CD1c-positive myeloid dendritic cell (primary cell): ENCODE results near the gene SRGAP3.

Experiments used
- DNase-seq: peaks from one replicate; pipeline ENCODE4 v3.0.0-alpha.2; 2016; ENCODE audit errors: extremely low spot score

The SRGAP3 gene

DNA sequence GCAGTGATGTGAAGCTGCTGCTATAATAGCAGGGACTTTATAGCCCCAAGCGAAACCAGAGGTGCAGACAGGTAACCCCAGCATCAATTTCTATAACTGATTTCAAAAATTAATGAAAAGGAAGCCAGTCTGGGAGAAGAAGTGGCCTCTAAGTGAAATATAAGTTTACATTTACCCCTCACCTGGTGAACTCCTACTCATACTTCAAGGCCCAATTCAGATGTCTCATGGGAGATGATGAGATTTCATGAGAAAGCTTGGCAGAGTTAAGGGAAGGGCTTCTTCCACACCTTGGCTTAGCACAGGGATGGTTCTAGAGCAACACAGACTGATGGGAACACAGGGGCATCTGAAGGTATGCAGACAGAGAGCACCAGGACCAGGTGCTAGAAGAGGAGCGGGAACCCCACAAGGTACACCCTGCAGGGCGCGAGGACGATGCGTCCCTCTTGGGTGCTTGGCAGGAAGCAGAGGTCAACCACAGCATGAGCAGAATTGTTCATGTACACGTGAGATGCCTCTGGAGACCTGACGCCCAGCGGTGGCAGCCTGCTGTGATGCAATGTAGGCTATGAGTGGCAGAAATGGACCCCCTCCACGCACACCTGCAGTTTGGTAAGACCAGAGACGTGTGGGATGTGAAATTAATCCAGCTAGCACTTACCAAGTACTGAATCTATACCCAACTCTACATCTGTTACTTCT lies 102.9 kb downstream of the SRGAP3 start:
- no peak for DNase-seq

DNA sequence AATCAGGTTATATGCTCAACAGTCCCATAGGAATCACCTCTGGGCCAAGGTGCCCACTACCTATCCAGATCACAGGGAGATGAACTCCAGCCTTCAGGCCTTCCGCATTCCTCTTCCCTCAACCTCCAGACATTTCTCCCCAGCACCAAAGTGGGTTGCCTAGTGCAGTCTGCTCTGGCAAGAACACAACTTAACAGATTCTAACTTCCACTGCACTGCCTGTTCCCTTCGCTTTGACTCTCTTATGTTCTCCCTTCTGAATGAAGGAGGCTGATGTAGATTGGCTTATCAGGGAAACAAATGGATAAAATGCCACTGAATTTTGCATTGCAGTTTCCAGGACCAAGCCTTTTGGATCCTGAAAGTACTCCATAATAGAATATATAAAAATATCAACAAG lies 106.3 kb downstream of the SRGAP3 start:
- DNase-seq, result no peak

DNA sequence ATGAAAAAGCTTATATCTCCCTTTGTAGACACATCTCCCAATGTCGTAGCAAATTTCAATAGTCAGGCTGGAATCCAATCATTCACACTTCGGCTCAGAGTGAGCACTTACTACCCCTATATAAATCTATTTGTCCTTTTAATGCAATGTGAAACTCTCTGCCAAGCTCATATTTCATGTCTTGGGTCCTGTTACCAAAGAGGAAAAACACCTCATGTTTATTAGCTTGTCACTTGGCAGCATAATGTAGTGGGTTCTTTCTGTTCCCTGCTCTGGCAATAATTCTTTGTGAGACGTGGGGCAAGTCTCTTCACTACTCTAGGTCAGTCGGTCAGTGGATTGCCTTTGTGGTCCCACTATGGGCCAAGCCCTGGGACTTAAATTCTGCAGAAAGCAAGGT lies 107.1 kb downstream of the SRGAP3 start:
- DNase-seq, result no peak

GRCh38 chr3:9141928-9142289 lies 107.5 kb downstream of the SRGAP3 start:
- DNase-seq, result no peak

GRCh38 chr3:9139366-9139765 lies 110.1 kb downstream of the SRGAP3 start:
- no peak for DNase-seq

DNA sequence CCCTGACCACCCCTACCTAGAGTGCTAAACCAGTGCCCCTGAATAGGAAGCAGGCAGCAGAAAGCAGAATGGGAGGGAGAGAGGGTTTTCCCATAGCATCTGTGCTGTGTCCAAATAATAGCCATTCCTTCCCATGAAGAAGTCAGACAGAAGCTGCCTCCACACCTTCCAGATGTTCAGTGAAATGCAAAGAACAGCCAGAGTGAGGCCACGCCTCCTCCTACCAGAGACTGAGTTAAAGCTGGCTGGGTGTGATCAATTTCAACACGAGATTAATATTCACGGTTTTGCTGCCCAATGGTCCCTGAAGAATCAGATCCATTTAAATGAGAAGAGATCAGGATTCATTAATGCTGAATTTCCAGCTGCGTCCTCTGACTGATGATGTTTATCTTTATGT lies 111.8 kb downstream of the SRGAP3 start:
- DNase-seq, result no peak

DNA sequence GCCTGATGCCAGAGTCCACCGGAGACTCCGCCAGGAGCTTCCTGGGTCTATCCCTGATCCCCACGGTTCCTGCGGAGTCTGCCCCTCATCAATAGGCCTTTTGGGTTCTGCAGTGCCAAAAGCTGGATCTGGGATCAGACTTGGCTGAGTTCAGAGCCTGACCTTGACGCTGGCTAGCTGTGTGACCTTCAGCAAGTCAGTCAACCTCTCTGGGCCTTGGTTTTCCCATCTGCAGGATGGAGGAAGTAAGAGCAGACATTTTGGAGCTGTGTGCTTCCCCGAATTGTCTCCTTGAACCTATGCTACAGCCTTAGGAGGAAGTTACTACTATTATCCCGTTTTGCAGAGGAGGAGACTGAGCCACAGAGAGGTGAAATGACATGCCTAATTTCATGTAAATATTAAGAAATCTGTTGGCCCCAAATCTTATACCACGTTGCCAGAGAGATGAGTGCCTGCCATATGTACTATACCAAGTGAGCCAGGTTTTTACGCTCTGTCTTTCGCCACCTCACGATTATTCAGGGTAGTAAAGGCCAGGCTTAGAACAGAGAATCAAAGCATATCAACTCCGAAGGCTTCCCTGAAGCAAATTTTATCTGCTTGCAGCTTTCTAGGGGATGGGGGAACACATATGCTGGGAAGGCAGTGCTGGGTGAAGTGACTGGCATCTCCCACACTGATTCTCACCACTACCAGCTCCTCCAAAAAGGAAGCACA lies 112.5 kb downstream of the SRGAP3 start:
- no peak for DNase-seq

GRCh38 chr3:9135930-9136525 lies 113.4 kb downstream of the SRGAP3 start:
- DNase-seq, result peak; percentile 10

DNA sequence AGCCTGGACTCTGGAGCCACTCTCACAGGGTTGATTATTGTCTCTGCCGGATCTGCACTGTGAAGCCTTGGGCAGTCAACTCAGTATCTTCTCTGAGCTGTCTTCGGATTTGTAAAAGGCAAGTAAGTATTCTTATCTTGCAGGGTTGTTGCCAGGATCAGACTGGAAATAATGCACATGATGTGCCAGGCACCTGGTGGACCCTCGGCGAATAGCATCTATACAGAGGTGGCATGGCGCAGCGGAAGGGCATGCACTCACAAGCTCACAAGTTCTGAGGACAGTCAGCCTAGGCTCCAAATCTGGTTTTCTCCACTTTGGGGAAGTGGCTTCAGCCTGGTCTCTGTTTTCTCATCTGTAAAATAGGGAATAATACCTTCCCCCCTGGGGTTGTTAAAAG lies 113.9 kb downstream of the SRGAP3 start:
- no peak for DNase-seq

GRCh38 chr3:9133656-9134055 lies 115.8 kb downstream of the SRGAP3 start:
- DNase-seq, result no peak

GRCh38 chr3:9130345-9131305 lies 118.8 kb downstream of the SRGAP3 start:
- DNase-seq, result no peak

- no peak for DNase-seq
These were observed 120.1 kb downstream of the SRGAP3 start for GRCh38 chr3:9129365-9129764.

- no peak for DNase-seq
These were observed 124.0 kb downstream of the SRGAP3 start for GRCh38 chr3:9125278-9125951.

DNA sequence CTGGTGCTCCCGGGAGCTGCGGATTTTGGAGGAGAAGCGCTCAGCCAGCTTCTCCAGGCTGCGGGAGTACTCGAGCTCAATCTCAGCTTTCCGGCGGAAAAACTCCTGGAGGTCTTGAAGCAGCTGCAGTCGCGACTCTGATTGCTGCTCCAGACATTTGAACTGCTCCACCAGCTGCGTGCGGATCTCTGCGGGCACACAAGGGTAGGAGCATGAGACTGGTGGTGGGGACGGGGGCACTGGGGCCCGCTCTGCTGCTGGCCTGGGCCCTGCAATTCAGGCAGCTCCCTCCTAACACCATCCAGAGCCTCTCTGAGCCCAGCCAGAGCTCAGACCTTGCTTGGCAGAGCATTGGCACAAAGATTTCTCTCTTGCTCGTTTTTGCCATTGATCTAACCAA lies 124.7 kb downstream of the SRGAP3 start:
- no peak for DNase-seq

DNA sequence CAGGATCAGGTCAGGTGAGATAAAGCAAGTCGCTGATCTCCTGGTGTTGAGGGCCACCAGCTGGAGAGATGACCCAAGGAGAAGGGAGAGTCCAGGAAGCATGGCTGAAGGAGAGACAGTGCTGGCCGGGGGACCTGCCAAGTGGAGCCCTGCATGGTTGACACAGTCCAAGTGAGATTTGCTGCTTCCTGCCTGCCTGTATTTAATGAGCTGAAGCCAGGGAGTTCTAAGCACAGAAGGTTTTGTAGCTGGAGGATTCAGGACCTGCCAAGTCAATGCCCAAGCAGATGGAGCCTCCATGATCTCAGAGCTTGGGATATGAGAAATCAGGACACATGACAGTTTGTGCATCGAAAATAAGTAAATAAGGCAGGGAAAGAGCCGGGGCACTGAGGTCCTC lies 125.6 kb downstream of the SRGAP3 start:
- no peak for DNase-seq

DNA sequence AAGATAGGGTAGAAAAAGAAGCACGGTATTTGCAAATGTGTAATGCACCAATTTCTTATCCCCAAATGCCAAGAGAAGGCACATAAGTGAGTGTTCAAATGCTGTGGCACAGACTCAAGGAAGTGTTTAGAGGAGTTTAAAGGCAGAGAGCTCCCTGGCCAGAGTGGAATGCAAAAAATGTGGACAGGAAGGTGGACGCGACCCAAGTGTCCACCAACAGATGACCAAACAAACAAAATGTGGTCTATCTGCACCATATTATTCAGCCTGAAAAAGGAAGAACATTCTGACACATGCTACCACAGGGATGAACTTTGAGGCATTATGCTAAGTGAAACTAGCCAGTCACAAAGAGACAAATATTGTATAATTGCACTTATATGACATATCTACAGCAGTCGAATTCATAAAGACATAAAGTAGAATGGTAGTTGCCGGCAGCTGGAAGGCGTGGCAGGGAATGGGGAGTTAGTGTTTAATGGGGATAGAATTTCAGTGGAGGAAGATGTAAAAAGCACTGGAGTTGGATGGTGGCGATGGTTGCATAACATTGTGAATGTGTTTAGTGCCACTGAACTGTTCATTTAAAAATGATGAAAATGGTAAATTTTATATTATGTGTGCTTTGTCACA lies 126.6 kb downstream of the SRGAP3 start:
- no peak for DNase-seq

DNA sequence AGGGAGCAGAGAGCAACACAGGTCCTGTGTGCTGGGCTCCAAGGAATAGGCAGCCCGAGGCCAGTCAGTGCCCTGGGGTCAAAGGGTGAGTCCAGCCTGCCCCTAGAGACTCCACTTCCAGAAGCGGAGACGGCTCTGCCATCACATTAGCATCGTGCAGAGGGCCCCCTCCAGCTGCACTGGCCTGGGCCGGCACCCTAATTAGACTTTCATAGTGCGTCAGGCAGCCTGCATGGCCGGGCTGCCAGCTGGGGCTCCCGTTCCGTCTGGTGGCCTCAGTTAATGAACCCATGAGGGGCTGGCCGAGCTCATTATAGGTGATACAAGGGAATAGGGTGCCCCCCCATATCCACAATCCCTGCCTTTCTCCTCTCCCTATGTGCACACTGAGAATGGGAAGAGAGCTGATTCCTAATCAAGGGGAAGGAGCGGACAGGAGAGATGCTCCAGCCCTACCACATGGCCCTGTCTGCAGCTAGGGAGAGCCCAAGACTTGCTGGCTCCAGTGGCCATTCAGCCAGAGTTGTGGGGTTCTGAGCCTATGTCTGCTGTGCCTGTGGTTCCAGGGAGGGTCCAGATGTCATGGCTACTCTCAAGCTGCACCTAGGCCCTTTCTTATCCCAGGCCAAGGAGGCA lies 128.0 kb downstream of the SRGAP3 start:
- DNase-seq, result no peak

DNA sequence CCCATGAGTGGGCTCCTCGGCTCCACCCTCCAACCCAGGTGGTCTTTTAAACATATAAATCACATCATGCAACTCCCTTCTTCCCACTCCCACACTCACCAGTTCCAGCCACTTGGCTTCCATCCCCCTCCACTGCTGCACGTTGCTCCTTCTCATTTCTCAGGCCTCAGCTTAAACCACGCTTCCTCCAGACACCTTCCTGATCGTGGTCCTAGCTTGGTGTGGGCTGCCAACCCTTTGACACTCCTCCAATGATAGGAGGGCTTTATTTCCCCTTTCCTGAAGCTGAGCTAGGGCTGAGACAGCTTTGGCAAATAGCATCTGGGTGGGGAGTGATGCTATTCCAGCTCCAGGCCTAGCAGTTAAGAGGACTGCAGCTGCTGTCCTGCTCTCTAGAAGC lies 130.1 kb downstream of the SRGAP3 start:
- no peak for DNase-seq

GRCh38 chr3:9118222-9118621 lies 131.2 kb downstream of the SRGAP3 start:
- no peak for DNase-seq

- no peak for DNase-seq
These were observed 132.2 kb downstream of the SRGAP3 start for GRCh38 chr3:9117220-9117619.

GRCh38 chr3:9116336-9116735 lies 133.1 kb downstream of the SRGAP3 start:
- no peak for DNase-seq
